Lower lobe of right lung (tissue), 2 donors: Measurements from ENCODE around the gene TPMT. TPM values are rescaled to one million over a fixed set of nuclear protein-coding genes. Genes with fewer than 3 reads are reported as not detected.

Experiments
- ATAC-seq, 2 donors: fragments of 200-7000 bp; cut with Tn5 transposase; one replicate each; pipeline ENCODE4 v1.9.1; 2020 to 2022; ENCODE audit warnings: mild to moderate bottlenecking in 2 of 2, moderate library complexity in 2 of 2
- DNase-seq: peaks from one replicate; pipeline ENCODE4 v3.0.0-alpha.2; 2020
- H3K27ac ChIP-seq: fragments of 200-600 bp; one replicate; pipeline ENCODE4 v1.8.0; 2022
- H3K27me3 ChIP-seq: fragments of 200-600 bp; one replicate; pipeline ENCODE4 v1.8.0; 2022; ENCODE audit warnings: low read depth
- H3K36me3 ChIP-seq: fragments of 200-600 bp; one replicate; pipeline ENCODE4 v1.8.0; 2022; ENCODE audit warnings: mild to moderate bottlenecking
- H3K4me1 ChIP-seq: fragments of 200-600 bp; one replicate; pipeline ENCODE4 v1.8.0; 2022
- H3K4me3 ChIP-seq: fragments of 200-600 bp; one replicate; pipeline ENCODE4 v1.8.0; 2022; ENCODE audit warnings: mild to moderate bottlenecking
- H3K9me3 ChIP-seq: fragments of 200-600 bp; one replicate; pipeline ENCODE4 v1.8.0; 2022
- intact Hi-C: fragments of 100-400 bp; cut with DNase I; formaldehyde crosslinking; loops from one replicate; pipeline ENCODE4 v1.11.0; 2022
- total RNA-seq: library from RNA; stranded (reverse); fragmentation: NEBNext Ultra II Directional; extraction: Animal tissue kit (Norgen Biotek cat#: 25700); gene quantifications from one replicate; pipeline ENCODE4 v1.2.1, GENCODE V29; 2021
- TF ChIP-seq, protein P1 (sequence below): fragments of 200-600 bp; IDR thresholded peaks from one replicate; pipeline ENCODE4 v1.8.0; 2022; ENCODE audit warnings: antibody characterized with exemption, mild to moderate bottlenecking
- donor health status: DM: no; HTN: yes; CAD: no; lungs with severe emphysema.

Gene TPMT
- total RNA-seq, 1 donor from 2014 or later: 14.0 TPM

DNA sequence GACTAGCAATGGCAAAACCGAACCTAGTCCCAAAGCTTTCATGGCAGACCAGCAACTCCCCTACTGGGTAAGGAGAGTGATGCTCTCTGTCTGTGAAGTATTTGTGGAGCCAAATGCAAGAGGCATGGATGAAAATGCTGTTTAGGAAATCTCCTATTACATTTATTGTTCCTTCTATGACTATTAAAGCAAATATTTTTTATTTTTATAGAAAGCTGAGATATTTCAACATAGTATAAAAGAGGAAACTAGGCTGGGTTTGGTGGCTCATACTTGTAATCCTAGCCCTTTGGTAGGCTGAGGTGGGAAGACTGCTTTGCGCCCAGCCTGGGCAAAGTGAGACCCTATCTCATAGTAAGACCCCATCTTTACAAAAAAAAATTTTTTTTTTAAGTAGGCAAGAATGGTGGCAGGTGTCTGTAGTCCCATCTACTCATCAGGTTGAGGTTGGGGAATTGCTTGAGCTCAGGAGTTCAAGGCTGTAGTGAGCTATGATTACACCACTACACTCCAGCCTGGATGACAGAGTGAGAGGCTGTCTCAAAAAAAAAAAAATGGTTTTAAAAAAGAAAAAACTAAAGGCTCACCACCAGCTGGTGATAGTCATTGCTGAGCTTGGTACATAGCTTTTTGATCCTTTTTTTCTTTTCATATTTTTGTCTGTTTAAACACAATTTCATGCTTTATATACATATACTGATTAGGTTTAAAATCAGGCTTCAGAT, 11.6 kb upstream of the TPMT start:
- DNase-seq: peak; percentile 49
- intact Hi-C loops: no loop called here
- peak; percentile 64 to 65 for ATAC-seq
- H3K9me3 ChIP-seq: peaks cover 3% of the 10 kb centered on the region
- H3K36me3 ChIP-seq: peaks cover 90% of the 10 kb centered on the region
- TF ChIP-seq, protein P1, sequence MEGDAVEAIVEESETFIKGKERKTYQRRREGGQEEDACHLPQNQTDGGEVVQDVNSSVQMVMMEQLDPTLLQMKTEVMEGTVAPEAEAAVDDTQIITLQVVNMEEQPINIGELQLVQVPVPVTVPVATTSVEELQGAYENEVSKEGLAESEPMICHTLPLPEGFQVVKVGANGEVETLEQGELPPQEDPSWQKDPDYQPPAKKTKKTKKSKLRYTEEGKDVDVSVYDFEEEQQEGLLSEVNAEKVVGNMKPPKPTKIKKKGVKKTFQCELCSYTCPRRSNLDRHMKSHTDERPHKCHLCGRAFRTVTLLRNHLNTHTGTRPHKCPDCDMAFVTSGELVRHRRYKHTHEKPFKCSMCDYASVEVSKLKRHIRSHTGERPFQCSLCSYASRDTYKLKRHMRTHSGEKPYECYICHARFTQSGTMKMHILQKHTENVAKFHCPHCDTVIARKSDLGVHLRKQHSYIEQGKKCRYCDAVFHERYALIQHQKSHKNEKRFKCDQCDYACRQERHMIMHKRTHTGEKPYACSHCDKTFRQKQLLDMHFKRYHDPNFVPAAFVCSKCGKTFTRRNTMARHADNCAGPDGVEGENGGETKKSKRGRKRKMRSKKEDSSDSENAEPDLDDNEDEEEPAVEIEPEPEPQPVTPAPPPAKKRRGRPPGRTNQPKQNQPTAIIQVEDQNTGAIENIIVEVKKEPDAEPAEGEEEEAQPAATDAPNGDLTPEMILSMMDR: no peak
- no peak overlapping the region for H3K27ac ChIP-seq
- H3K4me1 ChIP-seq: no peaks in the 10 kb centered on the region
- no peak overlapping the region for H3K4me3 ChIP-seq
- H3K27me3 ChIP-seq: no peaks in the 10 kb centered on the region

DNA sequence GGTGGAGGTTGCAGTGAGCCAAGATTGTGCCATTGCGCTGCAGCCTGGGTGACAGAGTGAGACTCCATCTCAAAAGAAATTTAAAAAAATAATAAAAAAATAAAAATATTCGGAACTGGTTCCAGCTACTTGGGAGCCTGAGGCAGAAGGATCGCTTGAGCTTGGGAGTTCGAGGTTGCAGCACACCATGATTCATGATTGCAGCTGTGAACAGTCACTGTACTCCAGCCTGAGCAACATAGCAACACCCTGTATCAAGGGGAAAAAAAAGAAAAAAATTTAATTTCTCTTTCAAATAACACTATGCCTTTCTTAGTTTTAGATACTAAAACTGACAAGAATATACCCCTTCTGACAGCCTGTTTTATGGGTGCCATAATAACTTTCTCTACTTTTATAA, 10.9 kb upstream of the TPMT start:
- TF ChIP-seq, protein P1: no peak
- peaks cover 3% of the 10 kb centered on the region for H3K9me3 ChIP-seq
- no peak overlapping the region for H3K27ac ChIP-seq
- no peaks in the 10 kb centered on the region for H3K27me3 ChIP-seq
- H3K4me3 ChIP-seq: no peak overlapping the region
- ATAC-seq: no peak
- peaks cover 89% of the 10 kb centered on the region for H3K36me3 ChIP-seq
- intact Hi-C loops: no loop called here
- no peaks in the 10 kb centered on the region for H3K4me1 ChIP-seq
- no peak for DNase-seq

DNA sequence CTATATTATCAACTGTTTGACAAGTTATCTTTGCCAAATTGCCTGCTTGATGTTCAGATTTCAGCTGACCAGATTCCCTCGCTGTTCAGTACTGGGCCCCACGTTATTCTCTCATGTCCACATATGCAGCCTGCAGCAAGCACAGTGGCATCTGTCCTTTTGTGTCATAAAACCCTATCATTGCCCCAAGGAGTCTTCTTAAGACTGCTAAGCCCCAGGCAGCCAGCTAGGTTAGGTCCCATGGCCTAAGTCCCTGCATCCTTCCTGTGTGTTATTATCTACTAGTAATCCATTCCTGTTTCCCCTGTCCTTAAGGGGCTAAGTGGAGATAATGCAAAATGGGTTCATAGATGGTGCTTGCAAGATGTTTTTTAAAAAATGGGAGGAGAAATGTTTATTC, 7.5 kb upstream of the TPMT start:
- H3K27me3 ChIP-seq: no peaks in the 10 kb centered on the region
- no peaks in the 10 kb centered on the region for H3K4me1 ChIP-seq
- H3K4me3 ChIP-seq: no peak overlapping the region
- DNase-seq (no peak), ATAC-seq (no peak)
- H3K36me3 ChIP-seq: peaks cover 68% of the 10 kb centered on the region
- TF ChIP-seq, protein P1: no peak
- intact Hi-C loops: no loop called here
- H3K27ac ChIP-seq: no peak overlapping the region
- H3K9me3 ChIP-seq: no peaks in the 10 kb centered on the region

DNA sequence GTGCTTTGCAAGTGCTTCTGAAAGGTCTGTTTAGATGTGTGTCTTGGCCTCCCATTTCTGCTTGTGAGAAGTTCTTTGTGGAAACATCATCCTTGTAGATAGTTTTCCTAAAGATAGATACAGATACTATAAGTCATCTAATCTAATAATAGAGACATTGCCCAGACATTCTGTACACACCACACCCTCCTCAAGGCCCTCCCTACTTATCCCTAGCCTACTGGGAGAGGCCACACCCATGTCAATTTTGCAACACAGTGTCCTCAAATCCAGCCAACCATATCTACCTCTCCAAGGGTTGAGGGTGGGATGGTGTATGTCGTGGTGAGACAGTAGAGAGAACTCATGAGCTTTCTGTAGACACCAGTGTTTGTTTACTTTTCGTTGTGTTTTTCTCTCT, 6.6 kb upstream of the TPMT start:
- H3K27ac ChIP-seq: no peak overlapping the region
- DNase-seq (no peak), ATAC-seq (peak in 1 of 2 donors; percentile 39)
- intact Hi-C loops: no loop called here
- H3K4me1 ChIP-seq: peaks cover under 1% of the 10 kb centered on the region
- H3K36me3 ChIP-seq: peaks cover 58% of the 10 kb centered on the region
- H3K27me3 ChIP-seq: no peaks in the 10 kb centered on the region
- no peak overlapping the region for H3K4me3 ChIP-seq
- H3K9me3 ChIP-seq: no peaks in the 10 kb centered on the region
- TF ChIP-seq, protein P1: no peak

DNA sequence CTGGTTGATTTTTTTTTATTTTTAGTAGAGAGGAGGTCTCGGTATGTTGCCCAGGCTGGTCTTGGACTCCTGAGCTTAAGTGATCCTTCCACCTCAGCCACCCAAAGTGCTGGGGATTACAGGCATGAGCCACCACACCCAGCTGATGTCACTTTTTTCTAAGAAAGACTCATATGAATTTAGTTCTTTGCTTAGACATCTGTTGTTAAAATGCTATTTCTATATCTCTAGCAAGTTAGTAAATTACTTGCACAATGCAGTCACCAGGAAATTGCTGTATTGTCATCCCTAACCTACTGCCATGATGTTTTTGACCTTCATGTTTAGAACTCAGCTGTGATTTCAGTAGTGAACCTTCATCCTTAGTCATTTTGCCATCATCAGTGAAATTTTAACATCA, 6.0 kb upstream of the TPMT start:
- Histone ChIP-seq H3K27me3 (no peaks in the 10 kb centered on the region), H3K9me3 (no peaks in the 10 kb centered on the region), H3K4me3 (no peak overlapping the region), H3K36me3 (peaks cover 53% of the 10 kb centered on the region), H3K4me1 (peaks cover 5% of the 10 kb centered on the region), H3K27ac (no peak overlapping the region)
- DNase-seq (no peak), ATAC-seq (no peak)
- TF ChIP-seq, protein P1: no peak
- intact Hi-C loops: no loop called here
